GM12878 (cell line): ENCODE measurements around the gene PARD6A. TPM values are rescaled to one million over a fixed set of nuclear protein-coding genes. Genes with fewer than 3 reads are reported as not detected.

Experiments
- ATAC-seq: fragments of 200-7000 bp; cut with Tn5 transposase; 3 replicates; pipeline ENCODE4 v1.9.1; 2020; ENCODE audit warnings: mild to moderate bottlenecking, moderate library complexity
- BruUV-seq: library from RNA; stranded (reverse); fragments of 400-500 nt; replicated peaks from 2 replicates; lab custom pipeline; 2021; lab: Mats Ljungman, UMichigan
- CTCF ChIA-PET: fragments of 300-600 bp; sonication (Branson Sonifier 250); formaldehyde crosslinking; extraction: SDS; loops from one replicate; lab custom pipeline; 2021; ENCODE audit warnings: inconsistent platforms; lab: Yijun Ruan, JAX
- POLR2A ChIA-PET: fragments of 350-600 bp; formaldehyde crosslinking; extraction: SDS; loops from one replicate; lab custom pipeline; 2021; ENCODE audit warnings: inconsistent platforms; lab: Charles Lee
- RAD21 ChIA-PET: fragments of 300-600 bp; sonication (Branson Sonifier 250); formaldehyde crosslinking; loops from one replicate; lab custom pipeline; 2023; ENCODE audit warnings: antibody characterized with exemption; ENCODE audit not compliant: unreplicated experiment; lab: Charles Lee
- SMC1A ChIA-PET: fragments of 300-600 bp; sonication (Branson Sonifier 250); formaldehyde crosslinking; loops from one replicate; lab custom pipeline; 2023; ENCODE audit not compliant: unreplicated experiment, uncharacterized antibody; lab: Charles Lee
- DNase-seq: peaks from one replicate; pipeline ENCODE4 v3.0.0-alpha.2; 2011; ENCODE audit warnings: low read depth, low spot score
- FAIRE-seq: peaks from 3 replicates; lab custom pipeline; 2011; peaks lifted over from hg19 to GRCh38; lab: Jason Lieb, UNC
- H2AFZ ChIP-seq: 2 replicates; pipeline ENCODE4 v1.6.0; 2011; ENCODE audit warnings: low read depth, low read length, control low read depth; ENCODE audit not compliant: control insufficient read depth
- H3K27ac ChIP-seq: 2 replicates; pipeline ENCODE4 v1.5.1; 2011; ENCODE audit warnings: control low read depth; ENCODE audit not compliant: control insufficient read depth, insufficient read depth
- H3K27me3 ChIP-seq, 2 experiments: replicated peaks in 1 of 2; 2 replicates each; pipeline versions ENCODE4 v1.6.0 to v1.6.1; 2011; ENCODE audit warnings: low read length in 1 of 2; ENCODE audit not compliant: control insufficient read depth in 2 of 2, insufficient read depth in 2 of 2
- H3K36me3 ChIP-seq, 2 experiments: 2 replicates each; pipeline ENCODE4 v1.5.1; 2011; ENCODE audit warnings: low read length in 1 of 2; ENCODE audit not compliant: control insufficient read depth in 2 of 2, insufficient read depth in 2 of 2
- H3K4me1 ChIP-seq: 2 replicates; pipeline ENCODE4 v1.6.1; 2011; ENCODE audit warnings: mild to moderate bottlenecking, low read length, moderate library complexity, mixed read lengths; ENCODE audit not compliant: control insufficient read depth, insufficient read depth
- H3K4me2 ChIP-seq: 2 replicates; pipeline ENCODE4 v1.6.0; 2011; ENCODE audit warnings: control low read depth; ENCODE audit not compliant: control insufficient read depth, insufficient read depth
- H3K4me3 ChIP-seq: fragments of 200-600 bp; sonication (generic); 2 replicates; pipeline ENCODE4 v1.5.1; 2016
- H3K79me2 ChIP-seq: 2 replicates; pipeline ENCODE4 v1.6.0; 2011; ENCODE audit warnings: low read length; ENCODE audit not compliant: control insufficient read depth, insufficient read depth
- H3K9ac ChIP-seq: 2 replicates; pipeline ENCODE4 v1.8.0; 2011; ENCODE audit warnings: low read length, control low read depth, mixed read lengths; ENCODE audit not compliant: control insufficient read depth, insufficient read depth
- H3K9me3 ChIP-seq: replicated peaks from 3 replicates; pipeline ENCODE4 v1.5.1; 2011; ENCODE audit warnings: mild to moderate bottlenecking, low read length; ENCODE audit not compliant: control insufficient read depth, insufficient read depth
- H4K20me1 ChIP-seq: 2 replicates; pipeline ENCODE4 v1.6.0; 2011; ENCODE audit not compliant: control insufficient read depth, insufficient read depth
- CHD2 ChIP-seq: IDR thresholded peaks from 2 replicates; pipeline ENCODE4 v1.6.1; 2011; ENCODE audit warnings: low read depth, low read length, improper control_type of control experiment, borderline replicate concordance
- EGR1 ChIP-seq, 2 experiments: IDR thresholded peaks; 1 replicate in 1 of 2; 2 replicates in 1 of 2; pipeline ENCODE4 v1.6.1; 2011 to 2012; ENCODE audit warnings: low read depth in 2 of 2, low read length in 2 of 2, borderline replicate concordance in 1 of 2, mild to moderate bottlenecking in 1 of 2, moderate library complexity in 1 of 2
- NBN ChIP-seq: fragments of 450-650 bp; IDR thresholded peaks from 2 replicates; pipeline ENCODE4 v1.6.1; 2016
- SMAD1 ChIP-seq: fragments of 450-650 bp; IDR thresholded peaks from 2 replicates; pipeline ENCODE4 v1.6.1; 2018; ENCODE audit warnings: mild to moderate bottlenecking, low read depth; ENCODE audit not compliant: partially characterized antibody
- SMARCA5 ChIP-seq: fragments of 450-650 bp; IDR thresholded peaks from 2 replicates; pipeline ENCODE4 v1.6.1; 2017; ENCODE audit warnings: mild to moderate bottlenecking
- SRF ChIP-seq, 2 experiments: IDR thresholded peaks; 2 replicates each; pipeline ENCODE4 v1.6.1; 2011; ENCODE audit warnings: low read depth in 2 of 2, low read length in 2 of 2, mild to moderate bottlenecking in 1 of 2, moderate library complexity in 1 of 2
- TARDBP ChIP-seq: IDR thresholded peaks from 2 replicates; pipeline ENCODE4 v1.6.1; 2016; ENCODE audit warnings: borderline replicate concordance
- YBX1 ChIP-seq: fragments of 450-650 bp; IDR thresholded peaks from 2 replicates; pipeline ENCODE4 v1.6.1; 2016; ENCODE audit warnings: antibody characterized with exemption
- ZNF24 ChIP-seq: fragments of 450-650 bp; IDR thresholded peaks from 2 replicates; pipeline ENCODE4 v1.6.1; 2017; ENCODE audit warnings: antibody characterized with exemption, mild to moderate bottlenecking
- WGBS: methylation state at CpG from one replicate; pipeline ENCODE4 v1.1.6; 2016; ENCODE audit warnings: low lambda C conversion rate; ENCODE audit not compliant: insufficient replicate concordance, insufficient coverage; ENCODE audit errors: missing lambda C conversion rate; 5-methylcytosine and 5-hydroxymethylcytosine counted together
- in situ Hi-C: fragments of 300-500 bp; cut with MboI; formaldehyde crosslinking; loops from 9 replicates; pipeline ENCODE4 v1.14.3; 2018; ENCODE audit warnings: mixed read lengths
- intact Hi-C: fragments of 100-400 bp; cut with micrococcal nuclease; formaldehyde crosslinking; loops from one replicate; pipeline ENCODE4 v1.14.2; 2022; ENCODE audit not compliant: unreplicated experiment
- polyA plus RNA-seq, 11 experiments: library from polyadenylated mRNA; depleted of rRNA in 4 of 11; unstranded in 6 of 11; stranded (reverse) in 5 of 11; fragments of >200 nt; fragmentation: Nextera tagmentation in 4 of 11; fragmentation: Illumina TruSeq in 1 of 11; extraction: Ambion mirVana in 4 of 11; extraction: Trizol in 1 of 11; gene quantifications; 1 replicate in 1 of 11; 2 replicates in 10 of 11; pipeline versions ENCODE4 v1.2.1 to v1.2.3, GENCODE V29; 2011 to 2016; ENCODE audit warnings: inconsistent platforms in 2 of 11, missing spikeins in 2 of 11, low read depth in 1 of 11
- total RNA-seq, 4 experiments: library from RNA; depleted of rRNA in 3 of 4; stranded (reverse); fragments of >200 nt in 3 of 4; fragmentation: Illumina TruSeq in 1 of 4; extraction: Trizol in 1 of 4; gene quantifications; 2 replicates each; pipeline versions ENCODE4 v1.2.1 to v1.2.3, GENCODE V29; 2013 to 2021
- TF ChIP-seq, protein P1 (sequence below): fragments of 450-650 bp; formaldehyde crosslinking; IDR thresholded peaks from 2 replicates; pipeline ENCODE4 v1.4.0; 2020; ENCODE audit warnings: mild to moderate bottlenecking, moderate library complexity

PARD6A gene
- total and polyA plus RNA-seq, 10 of the 15 experiments (the other 5 are each of a cell fraction or from before 2014, with no cell fraction given), result 0.42 to 10.1 (median 4.4) TPM

GRCh38 chr16:67647111-67647651 lies 13.6 kb upstream of the PARD6A start:
- peaks cover 11% of the 10 kb centered on the region for H3K79me2 ChIP-seq
- no peak overlapping the region for H3K9ac ChIP-seq
- SMC1A ChIA-PET, result interaction anchor here (7.6 kb wide), 1 partner anchor 126 kb away, joined by 41 read pairs; no protein-coding TSS in a partner anchor
- FAIRE-seq (no peak), ATAC-seq (no peak), DNase-seq (no peak)
- no peak overlapping the region for H3K4me3 ChIP-seq
- CTCF ChIA-PET, result interaction anchor here (1.5 to 9.0 kb wide), 4 partner anchors 13 to 127 kb away, joined by 4 to 138 read pairs (median 60); partner anchors contain the start of gene ACD
- no peak for TF ChIP-seq SMARCA5
- no peak for TF ChIP-seq EGR1 (IDR thresholded peaks at IDR 0.05; ENCODE audit: borderline replicate concordance in 1 of 2, low read depth in 2 of 2, low read length in 2 of 2)
- no peak for TF ChIP-seq ZNF24
- no peak for TF ChIP-seq TARDBP
- TF ChIP-seq CHD2, result no peak
- no peak for TF ChIP-seq NBN
- no peak for TF ChIP-seq YBX1
- TF ChIP-seq SMAD1, result no peak
- TF ChIP-seq SRF (IDR thresholded peaks at IDR 0.05; ENCODE audit: low read depth in 2 of 2, low read length in 2 of 2), result no peak
- TF ChIP-seq, protein P1, sequence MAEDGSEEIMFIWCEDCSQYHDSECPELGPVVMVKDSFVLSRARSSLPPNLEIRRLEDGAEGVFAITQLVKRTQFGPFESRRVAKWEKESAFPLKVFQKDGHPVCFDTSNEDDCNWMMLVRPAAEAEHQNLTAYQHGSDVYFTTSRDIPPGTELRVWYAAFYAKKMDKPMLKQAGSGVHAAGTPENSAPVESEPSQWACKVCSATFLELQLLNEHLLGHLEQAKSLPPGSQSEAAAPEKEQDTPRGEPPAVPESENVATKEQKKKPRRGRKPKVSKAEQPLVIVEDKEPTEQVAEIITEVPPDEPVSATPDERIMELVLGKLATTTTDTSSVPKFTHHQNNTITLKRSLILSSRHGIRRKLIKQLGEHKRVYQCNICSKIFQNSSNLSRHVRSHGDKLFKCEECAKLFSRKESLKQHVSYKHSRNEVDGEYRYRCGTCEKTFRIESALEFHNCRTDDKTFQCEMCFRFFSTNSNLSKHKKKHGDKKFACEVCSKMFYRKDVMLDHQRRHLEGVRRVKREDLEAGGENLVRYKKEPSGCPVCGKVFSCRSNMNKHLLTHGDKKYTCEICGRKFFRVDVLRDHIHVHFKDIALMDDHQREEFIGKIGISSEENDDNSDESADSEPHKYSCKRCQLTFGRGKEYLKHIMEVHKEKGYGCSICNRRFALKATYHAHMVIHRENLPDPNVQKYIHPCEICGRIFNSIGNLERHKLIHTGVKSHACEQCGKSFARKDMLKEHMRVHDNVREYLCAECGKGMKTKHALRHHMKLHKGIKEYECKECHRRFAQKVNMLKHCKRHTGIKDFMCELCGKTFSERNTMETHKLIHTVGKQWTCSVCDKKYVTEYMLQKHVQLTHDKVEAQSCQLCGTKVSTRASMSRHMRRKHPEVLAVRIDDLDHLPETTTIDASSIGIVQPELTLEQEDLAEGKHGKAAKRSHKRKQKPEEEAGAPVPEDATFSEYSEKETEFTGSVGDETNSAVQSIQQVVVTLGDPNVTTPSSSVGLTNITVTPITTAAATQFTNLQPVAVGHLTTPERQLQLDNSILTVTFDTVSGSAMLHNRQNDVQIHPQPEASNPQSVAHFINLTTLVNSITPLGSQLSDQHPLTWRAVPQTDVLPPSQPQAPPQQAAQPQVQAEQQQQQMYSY (CRISPR knock-in tag), result no peak
- H3K4me2 ChIP-seq, result no peak overlapping the region
- no TSS peak for BruUV-seq
- WGBS, result 83% methylated on average over 15 of the region's 15 CpGs
- RAD21 ChIA-PET, result interaction anchor here (0.9 kb wide), 1 partner anchor 23 kb away, joined by 3 read pairs; no protein-coding TSS in a partner anchor
- no peak overlapping the region for H3K27ac ChIP-seq
- H3K36me3 ChIP-seq, result peaks cover 0 to 3% of the 10 kb centered on the region in 2 experiments; a peak in 3 of 4 replicates
- H4K20me1 ChIP-seq, result no peaks in the 10 kb centered on the region
- intact Hi-C loops (no loop called here), in situ Hi-C loops (no loop called here)
- no peaks in the 10 kb centered on the region for H3K27me3 ChIP-seq
- no peaks in the 10 kb centered on the region for H3K9me3 ChIP-seq
- H2AFZ ChIP-seq, result no peak overlapping the region
- POLR2A ChIA-PET, result no interaction called here
- peaks cover 11% of the 10 kb centered on the region; the same call in 1 of the 2 replicates for H3K4me1 ChIP-seq
